ENCODE data around the gene CACNA1B.
"Not testable (repeated sequence)": the region's sequence is repeated elsewhere in the genome, so short reads cannot be mapped to it uniquely, and the experiment has no call there.

The CACNA1B gene

DNA sequence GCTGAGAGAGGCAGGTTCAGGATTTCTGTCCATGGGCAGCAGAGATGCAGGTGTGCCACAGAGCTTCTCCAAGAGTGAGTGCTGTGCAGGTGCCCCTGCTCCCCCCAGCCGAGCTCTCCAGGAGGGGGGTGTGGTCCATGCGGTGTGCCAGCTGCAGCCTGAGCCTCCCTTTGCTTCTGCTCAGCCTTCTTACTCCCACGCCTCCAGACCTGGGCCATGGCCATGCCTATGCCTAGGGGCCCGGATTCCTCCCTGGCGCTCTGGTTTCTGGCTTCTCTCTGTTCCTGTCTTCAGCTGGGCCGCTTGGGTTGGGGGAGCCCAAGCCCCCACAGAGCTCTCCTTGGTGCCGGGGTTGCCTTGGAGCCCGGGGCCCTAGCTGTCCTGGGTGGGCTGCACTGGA lies 133.3 kb downstream of the CACNA1B start:
- DNase-seq (ENCODE audit: low read depth in 2 of 3, low spot score in 2 of 3): no peak

- no peak for DNase-seq (ENCODE audit: low read depth in 2 of 3, low spot score in 2 of 3)
Measured at GRCh38 chr9:138011951-138012500, 134.4 kb downstream of the CACNA1B start.

- DNase-seq (ENCODE audit: low read depth in 2 of 3, low spot score in 2 of 3): no peak
Measured at GRCh38 chr9:138013273-138013672, 135.7 kb downstream of the CACNA1B start.

DNA sequence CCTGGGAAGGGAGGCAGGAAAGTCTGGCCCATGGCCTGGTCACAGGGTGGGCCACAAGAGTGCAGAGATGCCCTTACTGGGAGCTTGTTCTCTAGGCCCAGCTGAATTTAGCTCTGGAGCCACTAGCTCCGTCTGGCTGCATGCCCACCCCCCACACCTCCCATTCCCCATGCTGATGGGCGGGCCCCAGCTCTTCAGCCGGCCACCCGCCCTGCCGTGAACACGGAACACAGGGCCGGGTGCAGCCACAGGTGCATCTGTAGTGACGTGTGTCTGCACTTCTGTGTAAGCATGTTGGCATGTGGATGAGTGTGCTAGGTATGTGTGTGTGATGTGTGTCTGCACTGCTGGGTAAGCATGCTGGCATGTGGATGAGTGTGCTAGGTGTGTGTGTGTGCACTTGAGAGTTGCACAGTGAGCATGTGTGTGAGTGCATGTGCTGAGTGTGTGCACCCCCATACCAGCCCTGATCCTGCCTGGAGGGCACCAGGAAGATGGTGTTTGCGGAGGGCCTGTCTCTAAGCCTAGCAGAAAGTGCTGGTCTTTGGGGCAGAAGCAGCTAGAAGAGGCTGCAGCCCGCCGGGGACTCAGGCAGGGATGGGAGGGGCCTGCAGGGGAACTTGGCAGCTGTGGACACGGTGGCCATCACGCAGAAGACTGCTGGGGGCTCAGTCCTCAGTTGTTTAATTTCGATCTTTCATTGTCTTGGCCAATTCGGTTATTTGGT lies 136.4 kb downstream of the CACNA1B start:
- DNase-seq (ENCODE audit: low read depth in 2 of 3, low spot score in 2 of 3): no peak

DNA sequence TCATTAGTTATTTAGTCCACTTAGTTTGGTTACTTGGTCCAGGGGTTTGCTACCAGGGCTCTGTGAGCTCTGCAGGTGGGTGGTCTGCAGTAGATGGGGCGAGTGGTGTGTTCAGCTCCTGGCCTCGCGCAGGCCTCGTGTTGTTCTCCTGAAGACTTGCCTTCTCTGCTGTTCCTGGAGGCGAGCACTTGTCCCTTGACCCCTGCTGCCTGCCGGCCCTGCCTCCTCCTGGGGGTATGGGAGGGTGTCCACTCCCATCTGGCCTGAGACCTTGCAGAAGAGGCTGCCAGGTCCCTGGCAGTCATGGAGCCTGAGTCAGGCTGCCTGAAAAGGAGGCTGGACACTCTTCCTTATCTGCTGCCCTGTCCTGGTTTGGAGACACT lies 137.0 kb downstream of the CACNA1B start:
- no peak for DNase-seq (ENCODE audit: low read depth in 2 of 3, low spot score in 2 of 3)

DNA sequence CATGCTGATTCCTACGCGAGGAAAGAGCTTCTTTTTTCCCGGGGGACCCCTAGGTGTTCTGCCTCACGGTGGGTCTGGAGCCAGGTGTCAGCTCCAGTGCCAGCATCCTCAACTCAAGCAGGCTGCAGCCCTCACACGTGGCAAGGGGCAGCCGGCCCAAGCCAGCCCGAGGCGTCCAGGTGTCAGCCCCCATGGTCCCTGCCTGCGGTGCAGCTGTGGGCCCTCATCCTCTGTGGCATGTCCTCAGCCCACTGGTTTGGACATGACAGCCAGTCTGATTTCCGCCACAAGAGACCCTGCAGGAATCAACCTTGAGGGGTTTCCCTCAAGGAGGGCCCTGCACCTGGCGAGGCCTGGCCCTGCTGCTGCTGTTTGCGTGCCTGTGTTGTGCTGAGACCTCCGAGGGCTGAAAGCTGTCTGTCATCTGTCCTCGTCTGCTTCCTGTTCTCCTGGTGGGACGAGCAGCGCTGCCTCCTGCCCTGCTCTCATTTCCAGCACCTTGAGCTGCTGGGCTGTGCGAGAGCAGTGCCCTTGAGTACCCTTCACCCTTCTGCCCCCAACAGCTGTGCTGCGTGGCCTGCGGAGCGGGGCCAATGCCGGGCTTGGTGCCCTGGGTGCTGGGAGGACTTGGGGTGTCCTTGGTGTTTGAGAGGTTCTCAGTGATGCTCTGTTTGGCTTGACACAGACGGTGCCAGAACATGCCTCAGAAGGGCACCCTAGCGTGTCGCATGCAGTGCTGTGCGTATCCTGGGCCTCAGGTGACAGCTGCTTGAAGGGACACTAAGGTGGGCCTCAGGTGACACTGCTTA lies 137.6 kb downstream of the CACNA1B start:
- no peak for DNase-seq (ENCODE audit: low read depth in 2 of 3, low spot score in 2 of 3)

DNA sequence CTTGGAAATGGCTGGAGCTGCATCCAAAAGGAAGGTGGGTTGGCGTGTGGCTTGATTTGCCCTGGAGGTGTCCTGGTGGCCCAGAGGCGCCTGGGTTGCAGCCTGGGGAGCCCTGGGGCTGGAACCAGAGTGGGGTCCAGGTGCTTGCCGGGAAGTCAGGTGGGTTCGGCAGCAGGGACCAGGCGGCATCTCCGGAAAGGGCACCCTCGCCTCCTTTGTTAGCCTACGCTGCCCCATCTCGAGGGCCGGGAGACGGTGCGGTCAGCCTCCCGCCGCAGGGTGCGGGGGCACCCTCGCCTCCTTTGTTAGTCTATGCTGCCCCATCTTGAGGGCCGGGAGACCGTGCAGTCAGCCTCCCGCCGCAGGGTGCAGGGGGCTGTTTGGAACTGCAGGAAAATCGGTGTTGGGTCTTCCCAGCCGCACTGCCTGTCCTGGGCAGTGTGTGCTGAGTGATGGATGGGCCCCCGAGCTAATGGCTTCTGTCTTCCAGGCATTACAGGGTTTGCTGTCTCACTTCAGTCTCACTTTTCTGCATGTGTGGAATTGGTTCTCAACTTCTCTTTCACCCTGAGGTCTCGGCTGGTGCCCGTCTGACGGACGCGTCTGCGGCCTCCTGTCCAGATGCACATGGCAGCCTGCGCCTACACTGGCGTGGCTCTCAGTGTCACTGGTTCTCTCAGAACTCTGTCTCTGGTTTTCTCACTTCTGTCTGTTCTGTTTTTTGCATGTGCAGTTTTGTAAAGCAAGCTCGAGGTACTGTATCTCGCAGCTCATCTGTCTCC lies 139.0 kb downstream of the CACNA1B start:
- DNase-seq (ENCODE audit: low read depth in 2 of 3, low spot score in 2 of 3): no peak

DNA sequence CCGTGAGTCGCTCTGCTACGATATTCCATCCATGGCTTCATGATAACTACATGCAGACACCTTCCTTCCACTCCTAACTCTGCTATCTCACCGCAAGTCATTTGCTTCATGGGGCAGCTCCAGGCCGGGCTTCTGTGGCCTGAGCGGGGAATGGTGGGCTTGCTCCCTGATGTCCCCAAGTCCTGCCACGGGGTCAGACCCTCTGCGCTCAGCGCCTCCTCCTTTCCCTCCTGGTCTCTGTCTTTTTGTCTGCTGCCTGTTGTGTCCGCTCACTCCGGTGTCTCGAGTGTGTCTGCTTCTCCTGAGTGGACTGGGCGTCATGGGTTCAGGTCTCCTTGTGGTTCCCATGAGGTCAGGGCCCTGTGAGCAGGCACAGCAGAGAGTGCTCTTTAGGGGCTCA lies 139.6 kb downstream of the CACNA1B start:
- no peak for DNase-seq (ENCODE audit: low read depth in 2 of 3, low spot score in 2 of 3)

DNA sequence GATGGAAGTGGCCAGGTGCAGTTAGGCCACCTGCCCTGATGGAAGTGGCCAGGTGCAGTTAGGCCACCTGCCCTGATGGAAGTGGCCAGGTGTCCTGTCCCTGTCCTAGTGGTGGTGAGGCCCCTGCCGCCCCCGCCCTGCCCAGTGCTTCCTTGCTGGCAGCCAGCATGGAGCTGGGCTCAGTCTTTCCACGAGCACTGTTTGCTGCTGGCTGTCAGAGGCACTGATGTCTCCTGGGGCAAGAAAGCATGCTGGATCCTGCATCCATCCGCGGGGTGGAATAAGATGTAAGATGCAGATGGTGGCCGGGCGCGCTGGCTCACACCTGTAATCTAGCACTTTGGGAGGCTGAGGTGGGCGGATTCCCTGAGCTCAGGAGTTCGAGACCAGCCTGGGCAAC lies 141.9 kb downstream of the CACNA1B start:
- not testable (repeated sequence) for DNase-seq (ENCODE audit: low read depth in 2 of 3, low spot score in 2 of 3)

GRCh38 chr9:138020120-138020794 lies 142.7 kb downstream of the CACNA1B start:
- DNase-seq (ENCODE audit: low read depth in 2 of 3, low spot score in 2 of 3): no peak

DNA sequence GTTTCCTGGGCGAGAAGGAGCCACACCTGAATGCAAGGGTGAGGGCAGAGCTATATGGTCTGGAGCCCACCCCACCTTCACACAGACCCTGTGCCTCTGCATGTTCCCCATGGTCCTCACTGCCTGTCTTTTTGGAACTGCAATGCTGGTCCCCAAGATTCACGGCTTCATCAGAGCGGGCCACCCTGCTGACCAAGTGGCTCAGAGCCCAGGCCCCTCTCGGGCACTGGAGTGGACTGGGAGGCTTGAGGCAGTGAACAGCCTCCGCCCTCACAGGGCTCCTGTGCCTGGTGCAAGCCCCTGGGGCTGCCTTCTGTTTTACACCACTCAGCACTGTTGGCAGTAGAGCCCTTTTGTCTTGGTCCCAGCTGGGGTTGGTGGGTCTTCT lies 143.2 kb downstream of the CACNA1B start:
- DNase-seq (ENCODE audit: low read depth in 2 of 3, low spot score in 2 of 3): no peak

- DNase-seq (ENCODE audit: low read depth in 2 of 3, low spot score in 2 of 3): no peak
Measured at GRCh38 chr9:138021251-138022056, 143.9 kb downstream of the CACNA1B start.

- peak in 1 of 3 experiments; percentile 13 for DNase-seq (ENCODE audit: low read depth in 2 of 3, low spot score in 2 of 3)
Measured at GRCh38 chr9:138022121-138022741, 144.6 kb downstream of the CACNA1B start.

DNA sequence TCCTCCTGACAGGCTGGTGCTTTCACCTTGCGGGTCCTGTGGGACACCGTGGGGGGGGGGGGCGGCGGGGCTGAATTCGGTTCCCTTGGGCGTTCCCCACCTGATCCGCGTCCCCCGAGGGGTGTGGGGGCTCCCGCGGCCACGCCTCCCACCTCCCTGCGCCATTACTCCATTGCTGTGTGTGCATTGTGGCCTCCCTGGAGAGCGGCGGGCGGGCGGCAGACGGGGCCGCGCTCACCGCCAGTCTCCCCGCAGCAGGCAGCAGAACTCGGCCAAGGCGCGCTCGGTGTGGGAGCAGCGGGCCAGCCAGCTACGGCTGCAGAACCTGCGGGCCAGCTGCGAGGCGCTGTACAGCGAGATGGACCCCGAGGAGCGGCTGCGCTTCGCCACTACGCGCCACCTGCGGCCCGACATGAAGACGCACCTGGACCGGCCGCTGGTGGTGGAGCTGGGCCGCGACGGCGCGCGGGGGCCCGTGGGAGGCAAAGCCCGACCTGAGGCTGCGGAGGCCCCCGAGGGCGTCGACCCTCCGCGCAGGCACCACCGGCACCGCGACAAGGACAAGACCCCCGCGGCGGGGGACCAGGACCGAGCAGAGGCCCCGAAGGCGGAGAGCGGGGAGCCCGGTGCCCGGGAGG lies 145.3 kb downstream of the CACNA1B start:
- DNase-seq (ENCODE audit: low read depth in 2 of 3, low spot score in 2 of 3): no peak

DNA sequence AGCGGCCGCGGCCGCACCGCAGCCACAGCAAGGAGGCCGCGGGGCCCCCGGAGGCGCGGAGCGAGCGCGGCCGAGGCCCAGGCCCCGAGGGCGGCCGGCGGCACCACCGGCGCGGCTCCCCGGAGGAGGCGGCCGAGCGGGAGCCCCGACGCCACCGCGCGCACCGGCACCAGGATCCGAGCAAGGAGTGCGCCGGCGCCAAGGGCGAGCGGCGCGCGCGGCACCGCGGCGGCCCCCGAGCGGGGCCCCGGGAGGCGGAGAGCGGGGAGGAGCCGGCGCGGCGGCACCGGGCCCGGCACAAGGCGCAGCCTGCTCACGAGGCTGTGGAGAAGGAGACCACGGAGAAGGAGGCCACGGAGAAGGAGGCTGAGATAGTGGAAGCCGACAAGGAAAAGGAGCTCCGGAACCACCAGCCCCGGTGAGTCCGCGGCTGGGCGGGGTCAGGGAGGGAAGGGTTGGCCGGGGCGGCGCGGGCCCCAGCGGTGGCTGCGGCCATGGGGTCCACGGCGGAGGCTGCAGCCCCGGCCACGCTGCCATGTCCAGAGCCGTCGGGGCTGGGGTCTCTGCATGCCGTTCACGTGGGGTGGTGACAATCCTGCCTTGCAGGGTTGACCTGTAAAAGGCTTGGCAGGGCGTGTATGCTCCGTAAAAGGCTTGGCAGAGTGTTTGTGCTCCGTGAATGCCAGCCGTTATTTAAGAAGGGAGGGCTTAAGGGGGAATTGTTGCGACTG lies 146.0 kb downstream of the CACNA1B start:
- no peak for DNase-seq (ENCODE audit: low read depth in 2 of 3, low spot score in 2 of 3)

DNA sequence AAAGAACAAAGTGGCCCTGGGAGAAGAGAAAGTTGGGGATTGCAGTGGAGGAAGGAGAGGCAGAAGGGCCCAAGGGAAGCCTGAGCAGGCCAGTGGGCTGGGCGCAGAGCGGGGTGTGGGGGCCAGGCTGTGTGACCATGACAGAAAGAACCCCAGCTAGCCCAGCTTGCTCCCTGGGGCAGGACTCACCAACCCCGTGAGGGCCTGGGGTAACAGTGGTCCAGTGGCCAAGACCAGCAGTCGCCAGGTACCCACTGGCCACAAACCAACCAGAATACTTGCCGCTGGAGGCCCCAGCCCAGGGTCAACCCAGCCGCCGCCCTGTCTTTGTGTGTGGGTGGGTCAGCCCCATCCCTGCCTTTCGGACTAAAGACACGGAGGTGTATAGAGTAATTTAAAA lies 146.5 kb downstream of the CACNA1B start:
- DNase-seq (ENCODE audit: low read depth in 2 of 3, low spot score in 2 of 3): no peak

- DNase-seq (ENCODE audit: low read depth in 2 of 3, low spot score in 2 of 3): no peak
Measured at GRCh38 chr9:138024831-138025291, 147.3 kb downstream of the CACNA1B start.

- no peak for DNase-seq (ENCODE audit: low read depth in 2 of 3, low spot score in 2 of 3)
Measured at GRCh38 chr9:138025417-138025816, 147.8 kb downstream of the CACNA1B start.

All from activated CD8-positive, alpha-beta memory T cell treated with anti-CD3 and anti-CD28 coated beads for 48 hours (primary cell).